Measurements from ENCODE around the gene TNS3. TPM values are rescaled to one million over a fixed set of nuclear protein-coding genes. Genes with fewer than 3 reads are reported as not detected.

TNS3 gene
- total RNA-seq, 1 donor from 2014 or later = 452 TPM

GRCh38 chr7:47458486-47458885, 123.4 kb downstream of the TNS3 start:
- H3K27ac Mint-ChIP-seq = peak overlapping the region; percentile 22
- H3K4me1 Mint-ChIP-seq = peaks cover 54% of the 10 kb centered on the region

GRCh38 chr7:47458057-47458456, 123.9 kb downstream of the TNS3 start:
- no peaks in the 10 kb centered on the region for H3K9me3 Mint-ChIP-seq
- H3K27me3 Mint-ChIP-seq (ENCODE audit: low read depth) = no peaks in the 10 kb centered on the region
- H3K4me1 Mint-ChIP-seq = peaks cover 56% of the 10 kb centered on the region
- no peak for DNase-seq (ENCODE audit: low spot score in 2 of 2, unreplicated experiment in 2 of 2)
- no peak overlapping the region for H3K4me3 Mint-ChIP-seq
- H3K27ac Mint-ChIP-seq = peak overlapping the region; percentile 22
- no peaks in the 10 kb centered on the region for H3K36me3 Mint-ChIP-seq
- TF ChIP-seq CTCF (IDR thresholded peaks at IDR 0.05; ENCODE audit: unreplicated experiment) = no peak

More at GRCh38 chr7:47458486-47458885, 123.4 kb downstream of the TNS3 start:
- Mint-ChIP-seq H3K4me3 (no peak overlapping the region), H3K27me3 (ENCODE audit: low read depth) (no peaks in the 10 kb centered on the region), H3K9me3 (no peaks in the 10 kb centered on the region), H3K36me3 (no peaks in the 10 kb centered on the region)
- DNase-seq (ENCODE audit: low spot score in 2 of 2, unreplicated experiment in 2 of 2) = no peak
- no peak for TF ChIP-seq CTCF (IDR thresholded peaks at IDR 0.05; ENCODE audit: unreplicated experiment)

GRCh38 chr7:47456210-47456955, 125.5 kb downstream of the TNS3 start:
- H3K9me3 Mint-ChIP-seq = no peaks in the 10 kb centered on the region
- no peak overlapping the region for H3K4me3 Mint-ChIP-seq
- no peak overlapping the region for H3K27ac Mint-ChIP-seq
- peaks cover 55% of the 10 kb centered on the region for H3K4me1 Mint-ChIP-seq
- DNase-seq (ENCODE audit: low spot score in 2 of 2, unreplicated experiment in 2 of 2) = no peak
- no peaks in the 10 kb centered on the region for H3K36me3 Mint-ChIP-seq
- no peak for TF ChIP-seq CTCF (IDR thresholded peaks at IDR 0.05; ENCODE audit: unreplicated experiment)
- H3K27me3 Mint-ChIP-seq (ENCODE audit: low read depth) = no peaks in the 10 kb centered on the region

- peak overlapping the region; percentile 23 for H3K27ac Mint-ChIP-seq
- H3K36me3 Mint-ChIP-seq = no peaks in the 10 kb centered on the region
- H3K9me3 Mint-ChIP-seq = no peaks in the 10 kb centered on the region
- DNase-seq (ENCODE audit: low spot score in 2 of 2, unreplicated experiment in 2 of 2) = no peak
- no peaks in the 10 kb centered on the region for H3K27me3 Mint-ChIP-seq (ENCODE audit: low read depth)
- peaks cover 50% of the 10 kb centered on the region for H3K4me1 Mint-ChIP-seq
- TF ChIP-seq CTCF (IDR thresholded peaks at IDR 0.05; ENCODE audit: unreplicated experiment) = no peak
- no peak overlapping the region for H3K4me3 Mint-ChIP-seq
Measured at GRCh38 chr7:47455872-47456185, 126.1 kb downstream of the TNS3 start.

- Mint-ChIP-seq H3K4me3 (no peak overlapping the region), H3K4me1 (peaks cover 44% of the 10 kb centered on the region), H3K27ac (peak overlapping the region; percentile 50), H3K27me3 (ENCODE audit: low read depth) (no peaks in the 10 kb centered on the region), H3K9me3 (no peaks in the 10 kb centered on the region), H3K36me3 (no peaks in the 10 kb centered on the region)
- DNase-seq (ENCODE audit: low spot score in 2 of 2, unreplicated experiment in 2 of 2) = no peak
- no peak for TF ChIP-seq CTCF (IDR thresholded peaks at IDR 0.05; ENCODE audit: unreplicated experiment)
Measured at GRCh38 chr7:47454974-47455871, 126.7 kb downstream of the TNS3 start.

Measured in mesothelial cell of epicardium (in vitro differentiated cells).